HFFc6 (cell line): ENCODE data around the gene PTPRF. TPM values are rescaled to one million over a fixed set of nuclear protein-coding genes. Genes with fewer than 3 reads are reported as not detected.

ENCODE experiments used
- DNase-seq: peaks from one replicate; pipeline ENCODE4 v3.0.0-alpha.2; 2018
- H3K27ac Mint-ChIP-seq: 2 replicates; pipeline ENCODE4 v1.8.0; 2020; ENCODE audit warnings: mild to moderate bottlenecking, mixed read lengths
- H3K27me3 Mint-ChIP-seq: 2 replicates; pipeline ENCODE4 v1.8.0; 2021; ENCODE audit warnings: mild to moderate bottlenecking, moderate library complexity, mixed read lengths; ENCODE audit not compliant: insufficient read depth
- H3K36me3 Mint-ChIP-seq: 2 replicates; pipeline ENCODE4 v1.8.0; 2021; ENCODE audit warnings: low read depth, mixed read lengths
- H3K4me1 Mint-ChIP-seq: 2 replicates; pipeline ENCODE4 v1.8.0; 2020; ENCODE audit warnings: low read depth, mixed read lengths
- H3K4me3 Mint-ChIP-seq: 2 replicates; pipeline ENCODE4 v1.8.0; 2020; ENCODE audit warnings: mild to moderate bottlenecking, moderate library complexity, mixed read lengths
- H3K9me3 Mint-ChIP-seq: 2 replicates; pipeline ENCODE4 v1.8.0; 2020; ENCODE audit warnings: mild to moderate bottlenecking, mixed read lengths
- total RNA-seq, 6 experiments: library from RNA; stranded (reverse); fragmentation: NEBNext Ultra II Directional; extraction: Animal tissue kit (Norgen Biotek cat#: 25700); gene quantifications; 2 replicates in 1 of 6; 3 replicates in 5 of 6; pipeline ENCODE4 v1.2.3, GENCODE V29; 2021
- TF ChIP-seq, protein P1 (sequence below): fragments of 200-600 bp; sonication (generic); IDR thresholded peaks from 2 replicates; pipeline ENCODE4 v1.5.0; 2021; ENCODE audit warnings: antibody characterized with exemption, mild to moderate bottlenecking

PTPRF gene
- total RNA-seq, 6 experiments from 2014 or later = 94.3 to 119 (median 109) TPM

DNA sequence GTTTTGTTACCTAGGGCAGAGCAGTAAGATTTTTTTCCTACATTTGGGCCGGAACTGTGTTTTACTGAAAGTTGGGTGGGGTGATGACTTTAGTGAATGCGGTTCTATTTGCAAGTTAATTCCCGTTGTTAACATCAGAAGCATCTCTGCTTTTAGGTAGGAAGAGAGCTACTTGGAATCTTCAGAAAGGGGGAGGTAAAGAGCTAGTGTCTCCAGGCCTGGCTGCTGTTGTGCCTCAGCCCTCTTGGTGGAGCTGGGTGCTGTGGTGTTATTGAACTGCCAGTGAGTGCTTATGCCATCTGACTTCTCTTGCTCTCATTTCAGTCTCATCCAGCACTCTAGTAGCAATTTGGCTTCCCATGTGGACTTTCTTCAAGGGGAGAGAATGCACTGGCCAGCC is 122.7 kb downstream of the PTPRF start:
- H3K9me3 Mint-ChIP-seq = no peaks in the 10 kb centered on the region
- DNase-seq = peak; percentile 52
- H3K27ac Mint-ChIP-seq = no peak overlapping the region
- H3K4me1 Mint-ChIP-seq = peaks cover 31% of the 10 kb centered on the region
- H3K4me3 Mint-ChIP-seq = peak overlapping the region; percentile 2; the same call in 1 of the 2 replicates
- TF ChIP-seq, protein P1, sequence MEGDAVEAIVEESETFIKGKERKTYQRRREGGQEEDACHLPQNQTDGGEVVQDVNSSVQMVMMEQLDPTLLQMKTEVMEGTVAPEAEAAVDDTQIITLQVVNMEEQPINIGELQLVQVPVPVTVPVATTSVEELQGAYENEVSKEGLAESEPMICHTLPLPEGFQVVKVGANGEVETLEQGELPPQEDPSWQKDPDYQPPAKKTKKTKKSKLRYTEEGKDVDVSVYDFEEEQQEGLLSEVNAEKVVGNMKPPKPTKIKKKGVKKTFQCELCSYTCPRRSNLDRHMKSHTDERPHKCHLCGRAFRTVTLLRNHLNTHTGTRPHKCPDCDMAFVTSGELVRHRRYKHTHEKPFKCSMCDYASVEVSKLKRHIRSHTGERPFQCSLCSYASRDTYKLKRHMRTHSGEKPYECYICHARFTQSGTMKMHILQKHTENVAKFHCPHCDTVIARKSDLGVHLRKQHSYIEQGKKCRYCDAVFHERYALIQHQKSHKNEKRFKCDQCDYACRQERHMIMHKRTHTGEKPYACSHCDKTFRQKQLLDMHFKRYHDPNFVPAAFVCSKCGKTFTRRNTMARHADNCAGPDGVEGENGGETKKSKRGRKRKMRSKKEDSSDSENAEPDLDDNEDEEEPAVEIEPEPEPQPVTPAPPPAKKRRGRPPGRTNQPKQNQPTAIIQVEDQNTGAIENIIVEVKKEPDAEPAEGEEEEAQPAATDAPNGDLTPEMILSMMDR = peak; percentile 55
- H3K36me3 Mint-ChIP-seq = peaks cover 27% of the 10 kb centered on the region
- peaks cover 7% of the 10 kb centered on the region; the same call in 1 of the 2 replicates for H3K27me3 Mint-ChIP-seq

GRCh38 chr1:43653893-43654292 is 123.2 kb downstream of the PTPRF start:
- Mint-ChIP-seq H3K4me1 (peaks cover 26% of the 10 kb centered on the region), H3K4me3 (no peak overlapping the region)
- DNase-seq = no peak

DNA sequence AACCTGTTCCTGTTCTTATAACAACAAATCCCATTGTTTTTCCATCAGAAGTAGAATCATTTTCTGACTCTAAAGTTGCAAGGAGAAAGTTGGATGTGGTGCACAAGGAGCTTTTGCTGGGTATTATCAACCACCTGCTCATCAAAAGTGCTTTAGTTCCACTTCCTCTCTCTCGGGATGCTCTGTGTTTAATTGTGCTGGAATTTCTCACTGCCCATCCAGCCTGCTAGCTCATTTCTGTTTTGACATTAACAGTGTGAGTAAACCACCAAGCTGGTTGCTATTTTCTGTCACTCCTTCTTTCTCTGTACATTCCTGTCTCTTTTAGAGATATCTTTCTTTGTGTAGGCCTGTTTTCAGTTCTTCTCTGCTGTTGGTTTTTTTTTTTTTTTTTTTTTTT is 125.3 kb downstream of the PTPRF start:
- TF ChIP-seq, protein P1 = no peak
- Mint-ChIP-seq H3K27me3 (peaks cover 2% of the 10 kb centered on the region; the same call in 1 of the 2 replicates), H3K27ac (no peak overlapping the region), H3K4me3 (no peak overlapping the region), H3K36me3 (peaks cover 34% of the 10 kb centered on the region), H3K4me1 (peaks cover 21% of the 10 kb centered on the region), H3K9me3 (no peaks in the 10 kb centered on the region)
- no peak for DNase-seq

More at GRCh38 chr1:43653893-43654292, 123.2 kb downstream of the PTPRF start:
- H3K9me3 Mint-ChIP-seq = no peaks in the 10 kb centered on the region
- peaks cover 27% of the 10 kb centered on the region for H3K36me3 Mint-ChIP-seq
- H3K27me3 Mint-ChIP-seq = peaks cover 7% of the 10 kb centered on the region; the same call in 1 of the 2 replicates
- H3K27ac Mint-ChIP-seq = no peak overlapping the region
- TF ChIP-seq, protein P1 = no peak

DNA sequence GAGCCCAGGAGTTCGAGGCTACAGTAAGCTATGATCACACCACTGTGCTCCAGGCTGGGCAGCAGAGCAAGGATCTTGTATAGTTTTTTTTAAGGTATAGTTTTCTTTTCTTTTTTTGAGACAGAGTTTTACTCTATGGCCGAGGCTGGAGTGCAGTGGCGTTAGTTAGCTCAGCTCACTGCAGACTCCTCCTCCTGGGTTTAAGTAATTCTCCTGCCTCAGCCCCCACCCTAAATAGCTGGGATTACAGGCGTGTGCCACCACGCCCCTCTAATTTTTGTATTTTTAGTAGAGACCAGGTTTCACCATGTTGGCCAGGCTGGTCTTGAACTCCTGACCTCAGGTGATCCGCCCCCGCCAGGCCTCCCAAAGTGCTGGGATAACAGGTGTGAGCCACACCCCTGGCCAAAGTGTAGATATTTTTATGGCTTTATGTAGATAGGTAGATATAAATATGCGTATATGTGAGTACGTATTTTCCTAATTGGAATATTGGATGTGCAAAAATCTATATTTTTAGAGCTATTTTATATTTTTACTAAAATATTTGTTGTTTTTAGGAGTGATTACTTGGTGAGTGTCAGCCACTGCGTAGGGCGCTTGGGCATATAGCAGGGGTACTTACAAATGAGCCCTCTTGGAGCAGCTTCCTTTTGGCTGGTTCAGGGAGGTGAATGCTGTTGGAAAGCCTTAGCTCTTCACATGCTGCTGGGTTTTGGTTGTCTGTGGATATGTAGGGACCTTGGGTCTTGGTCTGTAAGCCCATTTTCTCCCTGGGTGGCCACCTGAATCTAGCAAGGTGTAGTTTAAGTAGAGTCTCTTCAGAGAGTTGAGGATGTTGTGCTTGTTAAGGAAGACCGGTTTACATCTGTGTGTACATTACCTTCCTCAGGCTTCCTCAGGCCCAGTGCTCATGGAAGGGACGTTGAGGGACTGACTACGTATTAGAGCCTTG is 128.8 kb downstream of the PTPRF start:
- Mint-ChIP-seq H3K4me1 (no peaks in the 10 kb centered on the region), H3K27me3 (peaks cover 2% of the 10 kb centered on the region; the same call in 1 of the 2 replicates), H3K27ac (no peak overlapping the region), H3K36me3 (peaks cover 40% of the 10 kb centered on the region), H3K9me3 (no peaks in the 10 kb centered on the region), H3K4me3 (no peak overlapping the region)
- no peak for DNase-seq
- TF ChIP-seq, protein P1 = no peak

DNA sequence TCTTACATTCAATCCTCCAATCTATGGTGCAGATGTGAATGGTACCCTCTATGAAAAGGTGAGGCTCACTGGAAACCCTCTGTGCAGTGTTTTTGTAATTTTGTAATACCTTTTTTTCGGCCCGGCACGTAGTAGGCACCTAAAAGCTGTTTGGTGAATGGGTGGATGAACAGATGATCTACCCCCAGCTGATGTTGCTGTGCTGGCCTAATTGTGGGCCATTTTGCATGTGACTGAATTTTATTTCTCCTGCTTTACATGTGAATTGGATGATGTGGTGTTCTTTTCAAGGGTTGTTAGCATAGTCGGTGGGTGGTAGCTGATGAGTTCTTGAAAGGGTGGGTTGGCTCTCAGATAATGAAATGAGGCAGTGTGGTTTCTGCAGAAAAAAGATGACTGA is 129.7 kb downstream of the PTPRF start:
- no peaks in the 10 kb centered on the region for H3K9me3 Mint-ChIP-seq
- no peak overlapping the region for H3K4me3 Mint-ChIP-seq
- H3K36me3 Mint-ChIP-seq = peaks cover 39% of the 10 kb centered on the region
- peaks cover 2% of the 10 kb centered on the region; the same call in 1 of the 2 replicates for H3K27me3 Mint-ChIP-seq
- no peak overlapping the region for H3K27ac Mint-ChIP-seq
- TF ChIP-seq, protein P1 = no peak
- no peak for DNase-seq
- no peaks in the 10 kb centered on the region for H3K4me1 Mint-ChIP-seq
